Measurements from ENCODE around the gene SYNGR1. TPM values are rescaled to one million over a fixed set of nuclear protein-coding genes. Genes with fewer than 3 reads are reported as not detected.

Gene SYNGR1
- total and polyA plus RNA-seq, 5 donors, result 66.4 to 101 (median 72.8) TPM

DNA sequence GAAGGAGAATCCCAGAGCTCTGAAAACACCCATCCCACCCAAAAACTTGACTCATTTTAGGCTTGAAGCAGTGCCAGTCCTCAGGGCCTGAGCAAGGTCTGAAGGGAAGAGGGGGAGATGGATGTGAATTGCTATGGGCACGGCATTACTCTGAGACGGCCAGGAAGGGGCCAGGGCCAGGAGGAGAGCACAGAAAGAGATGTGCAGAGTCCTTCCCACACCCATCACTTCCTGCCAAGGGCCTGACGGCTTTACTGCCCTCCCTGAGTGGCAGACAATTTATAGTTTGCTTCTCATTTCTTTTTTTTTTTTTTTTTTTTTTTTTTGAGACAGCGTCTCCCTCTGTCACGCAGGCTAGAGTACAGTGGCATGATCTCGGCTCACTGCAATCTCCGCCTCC is 72.3 kb downstream of the SYNGR1 start:
- no peak for ATAC-seq
- DNase-seq, result no peak
- WGBS, result 81% methylated on average over 7 of the region's 7 CpGs

DNA sequence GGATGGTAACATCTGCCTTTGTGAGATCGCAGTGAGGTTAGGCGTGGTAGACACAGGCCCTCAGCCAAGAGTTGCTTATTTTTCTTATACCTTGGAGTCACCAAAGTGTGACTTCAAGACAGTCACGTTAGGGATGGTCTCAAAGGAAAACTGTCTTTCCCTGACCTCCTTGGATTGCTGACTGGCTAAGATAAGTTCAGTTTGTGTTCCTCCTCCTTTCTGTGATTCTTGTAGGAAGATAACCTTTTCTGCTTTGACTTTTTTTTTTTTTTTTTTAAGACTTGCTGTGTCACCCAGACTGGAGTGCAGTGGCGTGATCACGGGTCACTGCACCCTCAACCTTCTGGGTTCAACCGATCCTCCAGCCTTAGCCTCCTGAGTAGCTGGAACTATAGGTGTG is 72.9 kb downstream of the SYNGR1 start:
- intact Hi-C loops (cut with DNase I), result no loop called here

More for the DNA sequence above, 72.3 kb downstream of the SYNGR1 start:
- Histone ChIP-seq H3K4me3 (ENCODE audit: low read length) (no peak overlapping the region), H3K4me1 (ENCODE audit: control insufficient read depth, insufficient read depth, low read length) (no peaks in the 10 kb centered on the region), H3K27ac (ENCODE audit: low read length) (no peak overlapping the region), H3K9me3 (ENCODE audit: control insufficient read depth, low read length) (no peaks in the 10 kb centered on the region), H3K27me3 (ENCODE audit: control insufficient read depth, insufficient read depth) (no peaks in the 10 kb centered on the region)
- intact Hi-C loops (cut with DNase I), result no loop called here

DNA sequence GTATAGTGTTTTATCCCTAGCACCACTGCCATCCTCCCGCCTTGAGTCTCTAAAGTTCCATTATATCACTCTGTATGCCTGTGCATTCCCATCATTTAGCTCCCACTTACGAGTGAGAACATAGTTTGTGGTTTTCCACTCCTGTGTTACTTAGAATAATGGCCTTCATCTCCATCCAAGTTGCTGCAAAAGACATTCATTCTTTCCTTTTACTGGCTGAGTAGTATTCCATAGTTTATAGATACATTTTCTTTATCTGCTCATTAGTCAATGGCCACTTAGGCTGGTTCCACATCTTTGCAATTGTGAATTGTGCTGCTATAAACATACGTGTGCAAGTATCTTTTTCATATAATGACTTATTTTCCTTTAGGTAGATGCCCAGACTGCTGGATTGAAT is 74.2 kb downstream of the SYNGR1 start:
- intact Hi-C loops (cut with DNase I), result no loop called here
- DNase-seq (no peak), ATAC-seq (no peak)
- Histone ChIP-seq H3K27ac (ENCODE audit: low read length) (no peak overlapping the region), H3K4me3 (ENCODE audit: low read length) (no peak overlapping the region), H3K27me3 (ENCODE audit: control insufficient read depth, insufficient read depth) (no peaks in the 10 kb centered on the region), H3K9me3 (ENCODE audit: control insufficient read depth, low read length) (no peaks in the 10 kb centered on the region), H3K4me1 (ENCODE audit: control insufficient read depth, insufficient read depth, low read length) (no peaks in the 10 kb centered on the region)
- 100% methylated on average over 3 of the region's 3 CpGs for WGBS

More for the DNA sequence above, 72.9 kb downstream of the SYNGR1 start:
- ATAC-seq (no peak), DNase-seq (no peak)
- H3K27me3 ChIP-seq (ENCODE audit: control insufficient read depth, insufficient read depth), result no peaks in the 10 kb centered on the region
- H3K4me1 ChIP-seq (ENCODE audit: control insufficient read depth, insufficient read depth, low read length), result no peaks in the 10 kb centered on the region
- 92% methylated on average over 6 of the region's 6 CpGs for whole genome bisulfite sequencing
- no peak overlapping the region for H3K4me3 ChIP-seq (ENCODE audit: low read length)
- H3K9me3 ChIP-seq (ENCODE audit: control insufficient read depth, low read length), result no peaks in the 10 kb centered on the region
- H3K27ac ChIP-seq (ENCODE audit: low read length), result no peak overlapping the region

DNA sequence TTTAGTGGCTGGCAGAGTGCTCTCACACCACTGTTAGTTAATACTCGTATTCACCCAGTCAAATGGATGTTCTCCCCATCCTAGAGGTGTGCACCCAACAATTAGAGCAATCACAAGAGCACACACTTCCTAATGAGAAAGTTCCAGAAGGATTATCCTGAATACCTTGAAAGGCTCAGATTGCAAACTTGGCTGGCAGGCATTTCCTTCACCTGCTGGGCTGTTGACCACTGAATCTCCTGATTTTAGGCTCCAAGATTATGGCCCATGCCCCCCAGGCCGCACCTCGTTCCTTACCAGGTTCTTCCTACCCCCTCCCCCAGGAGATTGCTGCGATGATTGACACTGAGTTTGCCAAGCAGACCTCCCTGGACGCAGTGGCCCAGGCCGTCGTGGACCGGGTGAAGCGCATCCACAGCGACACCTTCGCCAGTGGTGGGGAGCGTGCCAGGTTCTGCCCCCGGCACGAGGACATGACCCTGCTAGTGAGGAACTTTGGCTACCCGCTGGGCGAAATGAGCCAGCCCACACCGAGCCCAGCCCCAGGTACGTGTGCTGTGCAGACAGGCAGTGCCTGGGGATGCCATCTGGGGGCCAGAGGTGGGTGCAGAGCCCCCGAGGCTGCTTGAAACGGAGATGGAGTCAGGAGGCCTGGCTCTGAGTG is 76.7 kb downstream of the SYNGR1 start:
- 94% methylated on average over 20 of the region's 20 CpGs for WGBS
- intact Hi-C loops (cut with DNase I), result no loop called here
- Histone ChIP-seq H3K27ac (ENCODE audit: low read length) (no peak overlapping the region), H3K27me3 (ENCODE audit: control insufficient read depth, insufficient read depth) (no peaks in the 10 kb centered on the region), H3K4me3 (ENCODE audit: low read length) (no peak overlapping the region), H3K4me1 (ENCODE audit: control insufficient read depth, insufficient read depth, low read length) (peaks cover 5% of the 10 kb centered on the region), H3K9me3 (ENCODE audit: control insufficient read depth, low read length) (no peaks in the 10 kb centered on the region)
- DNase-seq (no peak), ATAC-seq (no peak)

DNA sequence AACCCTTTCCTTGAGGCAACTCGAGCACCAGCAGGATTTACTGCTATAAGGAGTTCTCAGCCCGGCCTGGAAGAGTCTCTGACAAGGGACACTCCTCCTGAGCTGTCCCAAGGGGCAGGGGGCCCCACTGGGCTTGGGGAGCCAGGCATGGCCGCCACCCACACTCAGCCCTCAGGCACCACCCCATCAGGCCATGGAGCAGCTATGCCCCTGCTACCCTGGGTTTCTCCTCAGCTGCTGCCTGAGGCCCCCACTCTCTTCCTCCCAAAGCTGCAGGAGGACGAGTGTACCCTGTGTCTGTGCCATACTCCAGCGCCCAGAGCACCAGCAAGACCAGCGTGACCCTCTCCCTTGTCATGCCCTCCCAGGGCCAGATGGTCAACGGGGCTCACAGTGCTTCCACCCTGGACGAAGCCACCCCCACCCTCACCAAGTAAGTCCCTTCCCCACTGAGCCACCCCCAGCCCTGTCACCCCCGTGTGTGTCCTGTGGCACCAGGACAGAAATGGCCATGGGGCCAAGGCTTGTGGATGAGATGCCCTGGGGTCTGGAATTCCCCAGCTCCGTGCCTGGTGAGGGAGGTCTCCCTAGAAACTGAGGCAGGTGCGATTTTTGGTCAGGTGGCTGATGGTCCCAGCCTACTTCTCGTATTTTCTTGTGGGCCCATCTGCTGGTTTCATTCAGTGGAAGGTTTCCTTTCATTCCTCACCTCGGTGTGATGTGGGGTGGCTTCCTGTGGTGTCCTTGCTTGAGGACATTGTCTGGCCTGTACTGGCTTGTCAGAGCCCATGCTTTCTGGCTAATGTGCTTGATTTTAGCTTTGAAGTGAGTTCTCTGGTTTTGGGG is 78.2 kb downstream of the SYNGR1 start:
- no peak overlapping the region for H3K27ac ChIP-seq (ENCODE audit: low read length)
- intact Hi-C loops (cut with DNase I), result no loop called here
- H3K4me1 ChIP-seq (ENCODE audit: control insufficient read depth, insufficient read depth, low read length), result peaks cover 9% of the 10 kb centered on the region
- DNase-seq, result no peak
- H3K9me3 ChIP-seq (ENCODE audit: control insufficient read depth, low read length), result no peaks in the 10 kb centered on the region
- H3K27me3 ChIP-seq (ENCODE audit: control insufficient read depth, insufficient read depth), result no peaks in the 10 kb centered on the region
- no peak overlapping the region for H3K4me3 ChIP-seq (ENCODE audit: low read length)
- ATAC-seq, result no peak
- WGBS, result 83% methylated on average over 13 of the region's 13 CpGs

DNA sequence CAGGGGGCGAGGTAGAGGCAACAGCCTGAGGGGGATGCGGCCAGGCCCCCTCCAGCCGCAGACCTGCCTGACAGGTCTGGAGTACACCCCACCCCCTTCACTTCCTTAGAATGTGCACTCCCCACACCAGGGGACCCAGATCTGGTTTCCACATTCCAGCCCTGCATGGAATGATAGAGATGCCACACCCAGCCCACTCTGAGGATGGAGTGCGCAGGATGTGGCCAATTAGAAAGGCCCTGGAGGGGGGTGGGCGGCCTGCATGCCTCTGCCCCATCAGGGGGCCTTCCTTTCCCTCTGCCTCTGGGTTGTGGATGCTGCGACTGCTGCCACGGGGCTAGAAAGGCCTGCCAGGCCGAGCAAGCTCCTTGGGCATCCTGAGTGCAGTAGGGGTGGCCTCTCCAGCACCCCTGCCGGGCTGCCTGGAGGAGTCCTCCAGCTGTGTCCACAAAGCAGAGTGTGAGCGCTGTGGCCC is 78.8 kb downstream of the SYNGR1 start:
- H3K4me1 ChIP-seq (ENCODE audit: control insufficient read depth, insufficient read depth, low read length), result peaks cover 9% of the 10 kb centered on the region
- 78% methylated on average over 10 of the region's 10 CpGs for WGBS
- intact Hi-C loops (cut with DNase I), result no loop called here
- no peaks in the 10 kb centered on the region for H3K9me3 ChIP-seq (ENCODE audit: control insufficient read depth, low read length)
- H3K4me3 ChIP-seq (ENCODE audit: low read length), result no peak overlapping the region
- ATAC-seq (no peak), DNase-seq (no peak)
- H3K27me3 ChIP-seq (ENCODE audit: control insufficient read depth, insufficient read depth), result no peaks in the 10 kb centered on the region
- no peak overlapping the region for H3K27ac ChIP-seq (ENCODE audit: low read length)

DNA sequence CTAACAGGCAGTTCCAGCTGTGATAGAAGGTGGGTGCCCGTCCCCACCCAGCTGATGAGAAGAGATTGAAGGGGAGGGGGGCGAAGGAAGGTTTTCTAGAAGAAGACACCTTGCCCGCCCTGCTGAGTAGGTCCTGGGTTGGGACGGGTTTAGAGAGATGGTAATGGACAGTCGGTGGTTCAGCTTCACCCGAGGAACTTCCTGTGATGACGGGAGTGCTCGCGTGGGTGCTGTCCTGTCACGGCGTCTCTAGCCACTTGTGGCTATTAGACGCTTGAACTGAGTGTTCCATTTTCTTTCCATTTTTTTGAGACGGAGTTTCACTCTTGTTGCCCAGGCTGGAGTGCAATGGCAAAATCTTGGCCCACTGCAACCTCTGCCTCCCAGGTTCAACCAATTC is 79.4 kb downstream of the SYNGR1 start:
- intact Hi-C loops (cut with DNase I), result no loop called here
- H3K27ac ChIP-seq (ENCODE audit: low read length), result no peak overlapping the region

DNA sequence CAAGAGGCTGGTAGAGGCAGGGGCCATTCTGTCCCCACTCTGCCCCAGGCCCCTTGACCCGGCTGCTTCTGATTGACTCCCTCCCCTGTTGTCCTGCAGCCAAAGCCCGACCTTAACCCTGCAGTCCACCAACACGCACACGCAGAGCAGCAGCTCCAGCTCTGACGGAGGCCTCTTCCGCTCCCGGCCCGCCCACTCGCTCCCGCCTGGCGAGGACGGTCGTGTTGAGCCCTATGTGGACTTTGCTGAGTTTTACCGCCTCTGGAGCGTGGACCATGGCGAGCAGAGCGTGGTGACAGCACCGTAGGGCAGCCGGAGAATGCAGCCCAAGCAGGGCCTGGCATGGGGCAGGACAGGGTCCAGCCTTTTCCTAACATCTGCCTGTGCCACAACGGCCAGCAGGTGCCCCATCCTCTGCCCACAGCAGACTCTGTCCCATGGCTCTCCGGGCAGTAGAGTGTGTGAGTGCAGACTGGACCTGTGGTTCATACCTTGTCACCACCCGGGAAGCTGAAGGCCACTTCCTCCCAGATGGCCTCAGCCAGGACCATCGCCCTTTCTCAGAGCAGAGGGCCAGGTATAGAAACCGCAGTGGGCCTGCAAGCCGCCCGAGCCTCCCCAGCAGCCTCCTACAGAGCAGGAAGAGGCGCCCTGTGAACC is 80.3 kb downstream of the SYNGR1 start:
- WGBS, result 75% methylated on average over 27 of the region's 27 CpGs
- ATAC-seq (no peak), DNase-seq (peak in 2 of 3 donors; percentile 42 to 64)
- Histone ChIP-seq H3K4me3 (ENCODE audit: low read length) (no peak overlapping the region), H3K27me3 (ENCODE audit: control insufficient read depth, insufficient read depth) (no peaks in the 10 kb centered on the region), H3K27ac (ENCODE audit: low read length) (no peak overlapping the region), H3K9me3 (ENCODE audit: control insufficient read depth, low read length) (no peaks in the 10 kb centered on the region), H3K4me1 (ENCODE audit: control insufficient read depth, insufficient read depth, low read length) (peaks cover 9% of the 10 kb centered on the region)
- intact Hi-C loops (cut with DNase I), result no loop called here

More for the DNA sequence above, 79.4 kb downstream of the SYNGR1 start:
- no peaks in the 10 kb centered on the region for H3K9me3 ChIP-seq (ENCODE audit: control insufficient read depth, low read length)
- no peak for DNase-seq
- no peaks in the 10 kb centered on the region for H3K27me3 ChIP-seq (ENCODE audit: control insufficient read depth, insufficient read depth)
- no peak for ATAC-seq
- H3K4me3 ChIP-seq (ENCODE audit: low read length), result no peak overlapping the region
- H3K4me1 ChIP-seq (ENCODE audit: control insufficient read depth, insufficient read depth, low read length), result peaks cover 9% of the 10 kb centered on the region
- WGBS, result 86% methylated on average over 13 of the region's 13 CpGs

DNA sequence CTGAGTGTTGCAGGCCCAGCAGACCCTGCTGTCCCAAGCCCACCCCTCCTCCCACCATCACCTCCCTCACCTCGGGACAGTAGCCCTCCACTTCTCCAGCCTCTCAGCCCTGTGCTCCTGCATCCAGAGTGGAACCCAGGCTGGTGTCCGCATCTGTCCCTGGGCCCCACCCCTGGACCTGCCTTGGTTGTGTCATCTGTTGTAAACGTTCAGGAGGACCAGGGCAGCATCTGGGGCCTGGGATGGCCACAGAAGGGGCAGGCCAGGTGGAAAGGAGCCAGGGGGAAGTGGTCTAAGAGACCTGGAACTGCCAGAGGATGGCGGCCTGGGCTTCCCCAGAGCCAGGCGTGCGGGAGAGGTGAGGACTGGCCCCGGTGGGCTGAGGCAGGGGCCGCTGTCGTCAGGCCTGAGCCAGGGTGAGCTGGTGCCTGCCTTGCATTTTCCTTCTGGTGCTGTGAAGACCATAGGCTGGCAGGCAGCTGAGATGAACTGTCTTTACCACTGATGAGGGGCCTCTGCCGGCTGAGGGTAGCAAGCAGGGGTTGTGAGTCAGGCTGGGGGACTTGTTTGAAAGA is 80.9 kb downstream of the SYNGR1 start:
- no peak overlapping the region for H3K4me3 ChIP-seq (ENCODE audit: low read length)
- 79% methylated on average over 10 of the region's 10 CpGs for WGBS
- peaks cover 9% of the 10 kb centered on the region for H3K4me1 ChIP-seq (ENCODE audit: control insufficient read depth, insufficient read depth, low read length)
- no peaks in the 10 kb centered on the region for H3K27me3 ChIP-seq (ENCODE audit: control insufficient read depth, insufficient read depth)
- intact Hi-C loops (cut with DNase I), result no loop called here
- ATAC-seq, result no peak
- H3K27ac ChIP-seq (ENCODE audit: low read length), result peak overlapping the region; percentile 93
- no peaks in the 10 kb centered on the region for H3K9me3 ChIP-seq (ENCODE audit: control insufficient read depth, low read length)
- DNase-seq, result peak in 1 of 3 donors; percentile 44

DNA sequence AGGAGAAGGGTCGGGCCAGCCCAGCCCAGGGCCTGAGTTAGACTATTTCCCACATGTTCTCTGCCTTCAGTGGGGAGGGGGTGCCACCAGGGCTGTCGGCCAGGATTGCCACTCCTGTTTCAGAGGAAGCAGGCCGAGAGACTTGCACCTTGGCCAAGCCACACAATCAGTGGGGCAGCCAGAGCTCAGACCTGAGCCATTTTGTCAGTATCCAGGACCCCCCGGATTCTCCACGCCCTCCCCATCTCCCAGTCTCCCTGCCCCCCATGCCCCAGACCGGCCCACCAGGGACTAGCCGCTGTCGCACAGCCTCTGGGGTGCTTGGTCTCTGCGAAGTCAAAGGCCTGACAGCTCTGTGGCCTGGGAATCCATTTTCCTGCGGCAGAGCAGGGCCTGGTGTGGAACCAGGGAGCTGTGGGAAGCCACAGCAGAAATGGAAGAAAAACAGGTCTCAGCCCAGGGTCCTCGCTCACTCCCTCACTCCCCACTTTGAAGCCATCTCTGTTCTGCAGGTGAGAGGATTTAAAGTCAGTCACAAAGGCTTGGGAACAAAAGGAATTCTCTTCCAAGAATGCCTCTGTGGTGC is 81.5 kb downstream of the SYNGR1 start:
- Histone ChIP-seq H3K4me1 (ENCODE audit: control insufficient read depth, insufficient read depth, low read length) (peaks cover 9% of the 10 kb centered on the region), H3K27me3 (ENCODE audit: control insufficient read depth, insufficient read depth) (no peaks in the 10 kb centered on the region), H3K27ac (ENCODE audit: low read length) (peak overlapping the region; percentile 93), H3K9me3 (ENCODE audit: control insufficient read depth, low read length) (no peaks in the 10 kb centered on the region), H3K4me3 (ENCODE audit: low read length) (no peak overlapping the region)
- intact Hi-C loops (cut with DNase I), result no loop called here
- DNase-seq (peak in 1 of 3 donors; percentile 38), ATAC-seq (no peak)
- WGBS, result 62% methylated on average over 11 of the region's 11 CpGs
